Endothelial cell of umbilical vein (primary cell): ENCODE results near the gene NAT10. TPM values are rescaled to one million over a fixed set of nuclear protein-coding genes. Genes with fewer than 3 reads are reported as not detected.

Experiments used
- BruUV-seq: library from RNA; stranded (reverse); fragments of 400-500 nt; replicated peaks from 2 replicates; lab custom pipeline; 2021; lab: Mats Ljungman, UMichigan
- CTCF ChIA-PET: fragments of 300-600, 350-600 bp; sonication (Branson Sonifier 250); formaldehyde crosslinking; loops from one replicate; lab custom pipeline; 2021; ENCODE audit warnings: antibody characterized with exemption, inconsistent platforms; lab: Charles Lee
- POLR2A ChIA-PET: fragments of 300-600, 350-600 bp; sonication (Branson Sonifier 250); formaldehyde crosslinking; loops from one replicate; lab custom pipeline; 2021; ENCODE audit warnings: antibody characterized with exemption, inconsistent platforms; lab: Charles Lee
- DNase-seq: peaks from one replicate; pipeline ENCODE4 v3.0.0-alpha.2; 2011; ENCODE audit warnings: low read depth, low spot score
- FAIRE-seq: peaks from 2 replicates; lab custom pipeline; 2011; peaks lifted over from hg19 to GRCh38; lab: Jason Lieb, UNC
- H2AFZ ChIP-seq: 2 replicates; pipeline ENCODE4 v1.6.0; 2012; ENCODE audit warnings: low read depth, low read length, control low read depth, inconsistent platforms
- H3K27ac ChIP-seq: 2 replicates; pipeline ENCODE4 v1.5.1; 2011; ENCODE audit warnings: low read depth, mild to moderate bottlenecking, control low read depth, low read length, moderate library complexity; ENCODE audit not compliant: insufficient read depth
- H3K27me3 ChIP-seq, 2 experiments: 2 replicates each; pipeline versions ENCODE4 v1.6.0 to v1.6.1; 2011; ENCODE audit warnings: low read length in 2 of 2, mixed read lengths in 1 of 2; ENCODE audit not compliant: control insufficient read depth in 2 of 2, insufficient read depth in 2 of 2
- H3K36me3 ChIP-seq, 2 experiments: 2 replicates in 1 of 2; 3 replicates in 1 of 2; pipeline ENCODE4 v1.5.1; 2011; ENCODE audit warnings: low read length in 2 of 2, mild to moderate bottlenecking in 1 of 2, moderate library complexity in 1 of 2; ENCODE audit not compliant: control insufficient read depth in 2 of 2, insufficient read depth in 2 of 2; ENCODE audit errors: extremely low read depth in 1 of 2
- H3K4me1 ChIP-seq: 3 replicates; pipeline ENCODE4 v1.5.1; 2011; ENCODE audit warnings: mild to moderate bottlenecking, low read length; ENCODE audit not compliant: control insufficient read depth, insufficient read depth; ENCODE audit errors: extremely low read depth
- H3K4me2 ChIP-seq: 2 replicates; pipeline ENCODE4 v1.6.1; 2011; ENCODE audit warnings: low read length, control low read depth, mixed read lengths; ENCODE audit not compliant: insufficient read depth
- H3K4me3 ChIP-seq, 3 experiments: fragments of 200-600 bp in 1 of 3; sonication (generic), shearing (Covaris generic) in 1 of 3; replicated peaks in 1 of 3; 2 replicates each; pipeline ENCODE4 v1.5.1; 2011 to 2016; ENCODE audit warnings: control low read depth in 3 of 3, low read length in 3 of 3, mild to moderate bottlenecking in 2 of 3, inconsistent platforms in 1 of 3, low read depth in 1 of 3, moderate library complexity in 1 of 3; ENCODE audit not compliant: insufficient read depth in 1 of 3
- H3K79me2 ChIP-seq: 2 replicates; pipeline ENCODE4 v1.6.0; 2012; ENCODE audit warnings: low read length, inconsistent platforms; ENCODE audit not compliant: control insufficient read depth, insufficient read depth
- H3K9ac ChIP-seq: replicated peaks from 2 replicates; pipeline ENCODE3; 2011; ENCODE audit warnings: low read length, control low read depth; ENCODE audit not compliant: insufficient read depth; ENCODE audit errors: extremely low read depth
- H3K9me1 ChIP-seq: replicated peaks from 3 replicates; pipeline ENCODE4 v1.6.0; 2011; ENCODE audit warnings: mild to moderate bottlenecking, low read length; ENCODE audit not compliant: control insufficient read depth, insufficient read depth; ENCODE audit errors: extremely low read depth
- H3K9me3 ChIP-seq: replicated peaks from 2 replicates; pipeline ENCODE4 v1.5.1; 2012; ENCODE audit warnings: low read length, inconsistent platforms; ENCODE audit not compliant: control insufficient read depth, insufficient read depth
- H4K20me1 ChIP-seq: replicated peaks from 2 replicates; pipeline ENCODE3; 2011; ENCODE audit warnings: mild to moderate bottlenecking, low read length; ENCODE audit not compliant: control insufficient read depth, insufficient read depth; ENCODE audit errors: extremely low read depth
- CTCF ChIP-seq, 2 donors: IDR thresholded peaks; 1 replicate in 1 of 2; 2 replicates in 1 of 2; pipeline ENCODE4 v1.5.1; 2011; ENCODE audit warnings: low read length in 2 of 2, mild to moderate bottlenecking in 2 of 2, moderate library complexity in 2 of 2, control low read depth in 1 of 2, inconsistent platforms in 1 of 2, low read depth in 1 of 2; ENCODE audit not compliant: insufficient read depth in 1 of 2; ENCODE audit errors: extremely low read depth in 1 of 2
- EZH2 ChIP-seq: IDR thresholded peaks from 2 replicates; pipeline ENCODE4 v1.6.1; 2012; ENCODE audit warnings: borderline replicate concordance, low read depth, mild to moderate bottlenecking, moderate library complexity, low read length, inconsistent platforms; ENCODE audit not compliant: severe bottlenecking
- FOS ChIP-seq: IDR thresholded peaks from 2 replicates; pipeline ENCODE4 v1.6.1; 2011; ENCODE audit warnings: mild to moderate bottlenecking, low read length, moderate library complexity, borderline replicate concordance; ENCODE audit not compliant: insufficient read depth
- GATA2 ChIP-seq: IDR thresholded peaks from 2 replicates; pipeline ENCODE4 v1.7.0; 2011; ENCODE audit warnings: low read depth, mild to moderate bottlenecking, moderate library complexity, mixed read lengths, low read length; ENCODE audit not compliant: insufficient read length, insufficient read depth
- JUN ChIP-seq: IDR thresholded peaks from 2 replicates; pipeline ENCODE4 v1.6.1; 2011; ENCODE audit warnings: borderline replicate concordance, low read depth; ENCODE audit not compliant: insufficient read length, insufficient read depth
- MAX ChIP-seq: IDR thresholded peaks from 2 replicates; pipeline ENCODE4 v1.6.1; 2011; ENCODE audit not compliant: insufficient read depth, insufficient read length
- MYC ChIP-seq: IDR thresholded peaks from one replicate; pipeline ENCODE4 v1.6.1; 2011; ENCODE audit warnings: mild to moderate bottlenecking, low read depth, low read length
- POLR2A ChIP-seq: IDR thresholded peaks from 2 replicates; pipeline ENCODE4 v1.6.1; 2012; ENCODE audit warnings: low read depth, mild to moderate bottlenecking, control low read depth, low read length
- POLR2AphosphoS5 ChIP-seq: IDR thresholded peaks from 2 replicates; pipeline ENCODE4 v1.6.1; 2012; ENCODE audit warnings: low read depth, mild to moderate bottlenecking, control low read depth, low read length, moderate library complexity; ENCODE audit not compliant: insufficient read depth
- dilution Hi-C: fragments of 300-500 bp; cut with MboI; formaldehyde crosslinking; loops from one replicate; pipeline ENCODE4 v1.15.0; 2019; ENCODE audit warnings: low sequenced_read_pairs; ENCODE audit not compliant: extremely low pct_ligation_motif_present
- intact Hi-C: fragments of 100-400 bp; cut with micrococcal nuclease; formaldehyde crosslinking; loops from one replicate; pipeline ENCODE4 v1.10.0; 2022
- polyA plus RNA-seq, 4 experiments: library from polyadenylated mRNA; depleted of rRNA in 3 of 4; stranded (reverse) in 3 of 4; unstranded in 1 of 4; fragments of >200 nt; gene quantifications; 2 replicates each; pipeline versions ENCODE4 v1.2.1 to v1.2.3, GENCODE V29; 2011 to 2012; ENCODE audit warnings: missing spikeins in 1 of 4
- total RNA-seq: library from RNA; stranded (reverse); gene quantifications from 2 replicates; pipeline ENCODE4 v1.2.3, GENCODE V29; 2021

The NAT10 gene
- total and polyA plus RNA-seq, 2 donors (not counting 3 experiments of a cell fraction or from before 2014, with no cell fraction given): 32.0 to 57.6 TPM

DNA sequence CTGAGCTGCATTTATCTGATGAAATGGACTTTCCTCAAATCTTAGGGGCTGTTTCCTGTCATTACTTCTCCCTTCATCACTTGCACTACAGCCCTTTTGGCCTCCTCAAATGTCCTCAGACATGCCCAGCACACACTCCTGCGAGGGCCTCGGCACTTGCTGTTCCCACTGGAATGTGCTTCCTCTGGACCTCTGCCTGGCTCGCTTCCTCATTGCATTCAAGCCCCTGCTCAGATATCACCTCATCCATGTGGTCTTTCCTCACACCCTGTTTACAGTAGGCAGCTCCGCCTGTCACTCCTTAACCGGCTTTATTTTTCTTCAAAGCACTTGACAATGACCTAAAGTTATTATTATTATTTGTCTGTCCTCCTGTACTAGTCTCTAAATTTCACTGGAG is 9.0 kb downstream of the NAT10 start:
- Histone ChIP-seq H3K4me3 (no peak overlapping the region), H3K9me1 (no peaks in the 10 kb centered on the region), H3K27ac (no peak overlapping the region), H3K79me2 (peaks cover 2% of the 10 kb centered on the region), H4K20me1 (no peaks in the 10 kb centered on the region), H2AFZ (no peak overlapping the region), H3K27me3 (no peaks in the 10 kb centered on the region), H3K9ac (no peak overlapping the region), H3K4me2 (no peak overlapping the region), H3K4me1 (no peaks in the 10 kb centered on the region), H3K36me3 (peaks cover 33 to 40% of the 10 kb centered on the region in 2 experiments), H3K9me3 (no peaks in the 10 kb centered on the region)
- ChIA-PET POLR2A (no interaction called here), CTCF (no interaction called here)
- TF ChIP-seq CTCF (IDR thresholded peaks at IDR 0.05; ENCODE audit: extremely low read depth in 1 of 2, insufficient read depth in 1 of 2, low read depth in 1 of 2, low read length in 2 of 2) (no peak), MAX (no peak), EZH2 (no peak), POLR2AphosphoS5 (no peak), JUN (no peak), MYC (no peak), GATA2 (no peak), POLR2A (no peak), FOS (no peak)
- no peak for FAIRE-seq
- BruUV-seq: no TSS peak
- DNase-seq: no peak
- intact Hi-C loops (no loop called here), dilution Hi-C loops (no loop called here)
